HCT116 (cell line): ENCODE data around the gene CCDC69. TPM values are rescaled to one million over a fixed set of nuclear protein-coding genes. Genes with fewer than 3 reads are reported as not detected.

ENCODE experiments used
- ATAC-seq: fragments of 200-7000 bp; cut with Tn5 transposase; 2 replicates; pipeline ENCODE4 v1.9.1; 2020; ENCODE audit warnings: mild to moderate bottlenecking, moderate library complexity
- BruUV-seq: library from RNA; stranded (reverse); fragments of 400-500 nt; replicated peaks from 2 replicates; lab custom pipeline; 2021; lab: Mats Ljungman, UMichigan
- CTCF ChIA-PET: fragments of 300-600 bp; sonication (Branson Sonifier 250); formaldehyde crosslinking; loops from one replicate; lab custom pipeline; 2021; ENCODE audit warnings: antibody characterized with exemption; lab: Charles Lee
- POLR2A ChIA-PET: fragments of 300-600, 350-600 bp; sonication (Branson Sonifier 250); formaldehyde crosslinking; loops from one replicate; lab custom pipeline; 2021; ENCODE audit warnings: antibody characterized with exemption; lab: Charles Lee
- RAD21 ChIA-PET, 2 experiments: fragments of 300-600 bp; sonication (Branson Sonifier 250); formaldehyde crosslinking; loops; one replicate each; lab custom pipeline; 2023; ENCODE audit warnings: low total read pairs in 2 of 2; ENCODE audit not compliant: uncharacterized antibody in 2 of 2, unreplicated experiment in 2 of 2, low non-redundant PET in 1 of 2; lab: Charles Lee
- DNase-seq: peaks from one replicate; pipeline ENCODE4 v3.0.0-alpha.2; 2010; ENCODE audit warnings: low read depth, low spot score
- H2AFZ ChIP-seq: fragments of 200-600 bp; shearing (Covaris generic), sonication (generic); 2 replicates; pipeline ENCODE4 v1.6.1; 2017; ENCODE audit warnings: low read depth, mixed run types, mixed read lengths, antibody characterized with exemption, low read length; ENCODE audit not compliant: poor library complexity, severe bottlenecking
- H3K27ac ChIP-seq: 2 replicates; pipeline ENCODE4 v1.5.1; 2012; ENCODE audit warnings: low read depth, low read length
- H3K27me3 ChIP-seq: fragments of 200-600 bp; sonication (generic); 2 replicates; pipeline ENCODE4 v1.6.1; 2016; ENCODE audit warnings: mixed run types, low read length, mixed read lengths; ENCODE audit not compliant: insufficient read depth
- H3K36me3 ChIP-seq, 2 experiments: fragments of 200-500 bp in 1 of 2; fragments of 200-600 bp in 1 of 2; sonication (Bioruptor generic) in 1 of 2; sonication (generic) in 1 of 2; 2 replicates each; pipeline versions ENCODE4 v1.5.1 to v1.6.1; 2014 to 2016; ENCODE audit warnings: low read length in 2 of 2, inconsistent platforms in 1 of 2, mixed read lengths in 1 of 2, mixed run types in 1 of 2; ENCODE audit not compliant: insufficient read depth in 2 of 2, control insufficient read depth in 1 of 2
- H3K4me1 ChIP-seq, 2 experiments: fragments of 200-600 bp in 1 of 2; sonication (generic) in 1 of 2; 2 replicates each; pipeline versions ENCODE4 v1.5.1 to v1.6.1; 2012 to 2017; ENCODE audit warnings: low read length in 2 of 2, inconsistent platforms in 1 of 2, mild to moderate bottlenecking in 1 of 2, mixed read lengths in 1 of 2, mixed run types in 1 of 2, moderate library complexity in 1 of 2; ENCODE audit not compliant: insufficient read depth in 2 of 2, control insufficient read depth in 1 of 2
- H3K4me2 ChIP-seq: fragments of 200-600 bp; sonication (generic); 2 replicates; pipeline ENCODE4 v1.6.1; 2017; ENCODE audit warnings: mixed run types, low read length, mixed read lengths
- H3K4me3 ChIP-seq, 2 experiments: fragments of 200-600 bp in 1 of 2; sonication (generic) in 1 of 2; replicated peaks in 1 of 2; 2 replicates each; pipeline ENCODE4 v1.5.1; 2011 to 2016; ENCODE audit warnings: low read length in 2 of 2, control low read depth in 1 of 2, low read depth in 1 of 2, mild to moderate bottlenecking in 1 of 2, mixed read lengths in 1 of 2, mixed run types in 1 of 2
- H3K79me2 ChIP-seq: fragments of 200-600 bp; sonication (generic); 2 replicates; pipeline ENCODE4 v1.6.1; 2017; ENCODE audit warnings: mild to moderate bottlenecking, mixed run types, low read length, moderate library complexity, mixed read lengths; ENCODE audit not compliant: insufficient read depth
- H3K9ac ChIP-seq: fragments of 200-600 bp; sonication (generic); 2 replicates; pipeline ENCODE4 v1.6.1; 2016; ENCODE audit warnings: low read length, mixed read lengths
- H3K9me2 ChIP-seq: fragments of 200-600 bp; sonication (generic), shearing (Covaris generic); 2 replicates; pipeline ENCODE4 v1.6.1; 2017; ENCODE audit warnings: mixed run types, mild to moderate bottlenecking, moderate library complexity; ENCODE audit not compliant: insufficient read depth
- H3K9me3 ChIP-seq, 2 experiments: fragments of 200-500 bp in 1 of 2; fragments of 200-600 bp in 1 of 2; sonication (Bioruptor generic) in 1 of 2; sonication (generic) in 1 of 2; 2 replicates each; pipeline ENCODE4 v1.6.1; 2014 to 2017; ENCODE audit warnings: low read length in 2 of 2, mixed read lengths in 2 of 2, inconsistent platforms in 1 of 2, low read depth in 1 of 2, mild to moderate bottlenecking in 1 of 2, mixed run types in 1 of 2, moderate library complexity in 1 of 2; ENCODE audit not compliant: control insufficient read depth in 1 of 2, insufficient read depth in 1 of 2
- H4K20me1 ChIP-seq: fragments of 200-600 bp; sonication (generic), shearing (Covaris generic); 2 replicates; pipeline ENCODE4 v1.6.1; 2017; ENCODE audit warnings: mixed run types, mild to moderate bottlenecking, moderate library complexity; ENCODE audit not compliant: insufficient read depth
- CBX3 ChIP-seq: IDR thresholded peaks from 2 replicates; pipeline ENCODE4 v1.6.1; 2012; ENCODE audit warnings: low read depth
- CEBPB ChIP-seq: IDR thresholded peaks from 2 replicates; pipeline ENCODE4 v1.6.1; 2012; ENCODE audit warnings: low read depth
- EGR1 ChIP-seq: IDR thresholded peaks from 2 replicates; pipeline ENCODE4 v1.6.1; 2012; ENCODE audit warnings: low read depth
- ELF1 ChIP-seq: IDR thresholded peaks from 2 replicates; pipeline ENCODE4 v1.6.1; 2012; ENCODE audit warnings: low read depth, borderline replicate concordance
- EZH2phosphoT487 ChIP-seq: fragments of 200-600 bp; IDR thresholded peaks from 2 replicates; pipeline ENCODE4 v1.6.1; 2018; ENCODE audit warnings: antibody characterized with exemption, borderline replicate concordance
- JUND ChIP-seq: IDR thresholded peaks from 2 replicates; pipeline ENCODE4 v1.6.1; 2012
- POLR2A ChIP-seq: IDR thresholded peaks from 2 replicates; pipeline ENCODE4 v1.7.0; 2011; ENCODE audit warnings: borderline replicate concordance; ENCODE audit not compliant: insufficient read depth, insufficient read length; ENCODE audit errors: extremely low read depth
- RAD21 ChIP-seq: IDR thresholded peaks from 2 replicates; pipeline ENCODE4 v1.6.1; 2012; ENCODE audit warnings: low read depth, mild to moderate bottlenecking
- REST ChIP-seq: IDR thresholded peaks from 2 replicates; pipeline ENCODE4 v1.6.1; 2012; ENCODE audit warnings: low read depth
- SIN3A ChIP-seq: IDR thresholded peaks from 2 replicates; pipeline ENCODE4 v1.6.1; 2012; ENCODE audit warnings: low read depth
- SP1 ChIP-seq: IDR thresholded peaks from 2 replicates; pipeline ENCODE4 v1.6.1; 2012; ENCODE audit warnings: low read depth
- SRF ChIP-seq: IDR thresholded peaks from 2 replicates; pipeline ENCODE4 v1.6.1; 2012; ENCODE audit warnings: low read depth
- TCF7L2 ChIP-seq: IDR thresholded peaks from 2 replicates; pipeline ENCODE4 v1.7.0; 2011; ENCODE audit warnings: borderline replicate concordance, inconsistent platforms; ENCODE audit not compliant: insufficient read depth, insufficient read length; ENCODE audit errors: extremely low read depth
- ZFX ChIP-seq: fragments of 450-650 bp; IDR thresholded peaks from 2 replicates; pipeline ENCODE4 v1.6.1; 2017
- ZNF274 ChIP-seq: fragments of 200-500 bp; sonication (Bioruptor generic); IDR thresholded peaks from 2 replicates; pipeline ENCODE4 v1.6.1; 2014; ENCODE audit warnings: mild to moderate bottlenecking, low read depth, low read length, inconsistent platforms
- intact Hi-C: fragments of 100-400 bp; cut with micrococcal nuclease; formaldehyde crosslinking; loops from 2 replicates; pipeline ENCODE4 v1.10.0; 2022
- total RNA-seq: library from RNA; stranded (reverse); gene quantifications from one replicate; pipeline ENCODE4 v1.2.1, GENCODE V29; 2021; ENCODE audit not compliant: unreplicated experiment
- TF ChIP-seq, protein P1 (sequence below): IDR thresholded peaks from 2 replicates; pipeline ENCODE4 v1.6.1; 2012
- TF ChIP-seq, protein P2 (sequence below): IDR thresholded peaks from 2 replicates; pipeline ENCODE4 v1.6.1; 2012
- TF ChIP-seq, protein P3 (sequence below): IDR thresholded peaks from 2 replicates; pipeline ENCODE4 v1.6.1; 2011; ENCODE audit warnings: mild to moderate bottlenecking, low read length, moderate library complexity; ENCODE audit not compliant: insufficient replicate concordance; ENCODE audit errors: extremely low read depth

Gene CCDC69
- total RNA-seq, 1 experiment from 2014 or later = 4.3 TPM

GRCh38 chr5:151218177-151218576 is 5.7 kb downstream of the CCDC69 start:
- BruUV-seq = no TSS peak
- ChIA-PET POLR2A (no interaction called here), CTCF (no interaction called here)
- DNase-seq = no peak
- no peaks in the 10 kb centered on the region for H4K20me1 ChIP-seq
- intact Hi-C loops = no loop called here
- H3K79me2 ChIP-seq = no peaks in the 10 kb centered on the region
- no peak overlapping the region for H2AFZ ChIP-seq
- TF ChIP-seq, protein P1, sequence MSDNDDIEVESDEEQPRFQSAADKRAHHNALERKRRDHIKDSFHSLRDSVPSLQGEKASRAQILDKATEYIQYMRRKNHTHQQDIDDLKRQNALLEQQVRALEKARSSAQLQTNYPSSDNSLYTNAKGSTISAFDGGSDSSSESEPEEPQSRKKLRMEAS = no peak
- no peak for TF ChIP-seq ZFX
- TF ChIP-seq JUND = no peak
- TF ChIP-seq, all 23 proteins: peak for 0
- RAD21 ChIA-PET = no interaction called here
- no peak overlapping the region for H3K4me3 ChIP-seq
- H3K4me2 ChIP-seq = no peak overlapping the region
- no peak overlapping the region for H3K9ac ChIP-seq
- H3K9me3 ChIP-seq = no peaks in the 10 kb centered on the region
- peaks cover 16 to 33% of the 10 kb centered on the region in 2 experiments for H3K4me1 ChIP-seq
- H3K27me3 ChIP-seq = no peaks in the 10 kb centered on the region
- H3K27ac ChIP-seq = no peak overlapping the region
- no peaks in the 10 kb centered on the region for H3K36me3 ChIP-seq
- H3K9me2 ChIP-seq = no peaks in the 10 kb centered on the region
- no peak for ATAC-seq

DNA sequence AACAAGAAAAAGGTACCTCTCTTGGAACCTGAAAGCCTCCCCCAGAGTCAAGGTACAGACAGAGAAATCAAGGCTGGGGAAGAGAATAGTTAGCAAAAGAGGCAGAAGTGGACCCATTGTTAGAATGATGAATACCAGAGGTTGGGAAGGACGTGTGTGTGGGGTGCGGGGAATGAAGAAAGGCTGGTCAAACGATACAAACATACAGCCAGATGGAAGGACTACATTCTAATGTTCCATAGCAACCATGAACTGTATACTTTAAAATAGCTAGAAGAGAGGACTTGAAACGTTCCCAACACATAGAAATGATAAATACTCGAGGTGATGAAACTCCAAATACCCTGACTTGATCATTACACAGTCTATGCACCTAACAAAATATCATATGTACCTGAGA is 7.1 kb downstream of the CCDC69 start:
- Histone ChIP-seq H3K9me3 (no peaks in the 10 kb centered on the region), H3K9ac (no peak overlapping the region), H3K9me2 (no peaks in the 10 kb centered on the region), H3K4me3 (no peak overlapping the region), H3K79me2 (no peaks in the 10 kb centered on the region), H3K27ac (no peak overlapping the region), H2AFZ (no peak overlapping the region), H4K20me1 (no peaks in the 10 kb centered on the region), H3K4me1 (peaks cover 12 to 26% of the 10 kb centered on the region in 2 experiments), H3K27me3 (no peaks in the 10 kb centered on the region), H3K36me3 (no peaks in the 10 kb centered on the region), H3K4me2 (no peak overlapping the region)
- intact Hi-C loops = no loop called here
- ChIA-PET POLR2A (no interaction called here), RAD21 (no interaction called here), CTCF (no interaction called here)
- TF ChIP-seq ZFX (no peak), SRF (no peak), CBX3 (no peak), TCF7L2 (no peak), EZH2phosphoT487 (no peak), SP1 (no peak), EGR1 (no peak), RAD21 (no peak), POLR2A (no peak), ELF1 (no peak), REST (no peak), CEBPB (no peak), ZNF274 (no peak), JUND (no peak), SIN3A (no peak)
- TF ChIP-seq, protein P2, sequence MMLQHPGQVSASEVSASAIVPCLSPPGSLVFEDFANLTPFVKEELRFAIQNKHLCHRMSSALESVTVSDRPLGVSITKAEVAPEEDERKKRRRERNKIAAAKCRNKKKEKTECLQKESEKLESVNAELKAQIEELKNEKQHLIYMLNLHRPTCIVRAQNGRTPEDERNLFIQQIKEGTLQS = no peak
- TF ChIP-seq, protein P3, sequence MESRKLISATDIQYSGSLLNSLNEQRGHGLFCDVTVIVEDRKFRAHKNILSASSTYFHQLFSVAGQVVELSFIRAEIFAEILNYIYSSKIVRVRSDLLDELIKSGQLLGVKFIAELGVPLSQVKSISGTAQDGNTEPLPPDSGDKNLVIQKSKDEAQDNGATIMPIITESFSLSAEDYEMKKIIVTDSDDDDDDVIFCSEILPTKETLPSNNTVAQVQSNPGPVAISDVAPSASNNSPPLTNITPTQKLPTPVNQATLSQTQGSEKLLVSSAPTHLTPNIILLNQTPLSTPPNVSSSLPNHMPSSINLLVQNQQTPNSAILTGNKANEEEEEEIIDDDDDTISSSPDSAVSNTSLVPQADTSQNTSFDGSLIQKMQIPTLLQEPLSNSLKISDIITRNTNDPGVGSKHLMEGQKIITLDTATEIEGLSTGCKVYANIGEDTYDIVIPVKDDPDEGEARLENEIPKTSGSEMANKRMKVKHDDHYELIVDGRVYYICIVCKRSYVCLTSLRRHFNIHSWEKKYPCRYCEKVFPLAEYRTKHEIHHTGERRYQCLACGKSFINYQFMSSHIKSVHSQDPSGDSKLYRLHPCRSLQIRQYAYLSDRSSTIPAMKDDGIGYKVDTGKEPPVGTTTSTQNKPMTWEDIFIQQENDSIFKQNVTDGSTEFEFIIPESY = no peak
- BruUV-seq = no TSS peak
- DNase-seq (no peak), ATAC-seq (no peak)
